Mononuclear cell (primary cell): Measurements from ENCODE around the gene NADSYN1. TPM values are rescaled to one million over a fixed set of nuclear protein-coding genes. Genes with fewer than 3 reads are reported as not detected.
A peak's percentile ranks its signal among the peaks of the same experiment; 100 is the strongest.

Source experiments
- H3K27me3 ChIP-seq: 2 replicates; pipeline ENCODE4 v1.6.0; 2011; ENCODE audit warnings: low read length, control low read depth; ENCODE audit not compliant: insufficient read depth
- H3K4me1 ChIP-seq: 2 replicates; pipeline ENCODE4 v1.5.1; 2011; ENCODE audit warnings: mild to moderate bottlenecking, low read length, control low read depth; ENCODE audit not compliant: insufficient read depth
- H3K4me3 ChIP-seq: 2 replicates; pipeline ENCODE4 v1.5.1; 2011; ENCODE audit warnings: mild to moderate bottlenecking, low read length, moderate library complexity
- H3K9me3 ChIP-seq: 2 replicates; pipeline ENCODE4 v1.5.1; 2011; ENCODE audit warnings: low read depth, mild to moderate bottlenecking, control low read depth, low read length
- total RNA-seq: library from RNA; depleted of rRNA; stranded (reverse); fragments of >200 nt; gene quantifications from one replicate; pipeline ENCODE4 v1.2.3, GENCODE V29; 2012

The NADSYN1 gene
- total RNA-seq, 1 donor: 79.4 TPM

GRCh38 chr11:71442123-71442522 is 10.9 kb upstream of the NADSYN1 start:
- Histone ChIP-seq H3K27me3 (no peaks in the 10 kb centered on the region), H3K9me3 (peaks cover 8% of the 10 kb centered on the region), H3K4me3 (no peak overlapping the region), H3K4me1 (peaks cover 3% of the 10 kb centered on the region)

DNA sequence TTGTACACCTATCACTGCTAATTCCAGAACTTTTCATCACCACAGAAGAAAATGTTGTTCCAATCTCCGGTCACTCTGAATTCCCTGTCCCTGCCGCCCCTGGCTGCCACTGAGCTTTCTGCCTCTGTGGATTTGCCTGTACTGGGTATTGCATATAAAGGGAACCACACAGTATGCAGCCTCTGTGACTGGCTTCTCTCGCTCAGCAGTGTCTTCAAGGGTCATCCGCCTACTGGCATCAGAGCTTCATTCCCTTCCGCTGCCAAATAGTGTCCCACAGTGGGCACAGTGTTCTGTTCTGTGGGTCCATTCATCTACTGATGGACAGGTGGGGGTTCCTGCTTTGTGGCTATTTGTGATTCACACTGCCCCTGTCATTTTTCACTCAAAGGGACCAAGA is 10.1 kb upstream of the NADSYN1 start:
- no peak overlapping the region for H3K4me3 ChIP-seq
- H3K9me3 ChIP-seq: peaks cover 8% of the 10 kb centered on the region
- peaks cover 11% of the 10 kb centered on the region for H3K4me1 ChIP-seq
- no peaks in the 10 kb centered on the region for H3K27me3 ChIP-seq

GRCh38 chr11:71443736-71444445 is 9.1 kb upstream of the NADSYN1 start:
- Histone ChIP-seq H3K9me3 (peaks cover 8% of the 10 kb centered on the region), H3K27me3 (no peaks in the 10 kb centered on the region), H3K4me1 (peaks cover 16% of the 10 kb centered on the region), H3K4me3 (no peak overlapping the region)

GRCh38 chr11:71444811-71445210 is 8.2 kb upstream of the NADSYN1 start:
- peaks cover 22% of the 10 kb centered on the region for H3K4me1 ChIP-seq
- H3K9me3 ChIP-seq: peaks cover 8% of the 10 kb centered on the region
- no peak overlapping the region for H3K4me3 ChIP-seq
- H3K27me3 ChIP-seq: no peaks in the 10 kb centered on the region

- Histone ChIP-seq H3K9me3 (peaks cover 8% of the 10 kb centered on the region), H3K27me3 (no peaks in the 10 kb centered on the region), H3K4me3 (no peak overlapping the region), H3K4me1 (peaks cover 22% of the 10 kb centered on the region)
These were observed 6.9 kb upstream of the NADSYN1 start for GRCh38 chr11:71446150-71446549.

DNA sequence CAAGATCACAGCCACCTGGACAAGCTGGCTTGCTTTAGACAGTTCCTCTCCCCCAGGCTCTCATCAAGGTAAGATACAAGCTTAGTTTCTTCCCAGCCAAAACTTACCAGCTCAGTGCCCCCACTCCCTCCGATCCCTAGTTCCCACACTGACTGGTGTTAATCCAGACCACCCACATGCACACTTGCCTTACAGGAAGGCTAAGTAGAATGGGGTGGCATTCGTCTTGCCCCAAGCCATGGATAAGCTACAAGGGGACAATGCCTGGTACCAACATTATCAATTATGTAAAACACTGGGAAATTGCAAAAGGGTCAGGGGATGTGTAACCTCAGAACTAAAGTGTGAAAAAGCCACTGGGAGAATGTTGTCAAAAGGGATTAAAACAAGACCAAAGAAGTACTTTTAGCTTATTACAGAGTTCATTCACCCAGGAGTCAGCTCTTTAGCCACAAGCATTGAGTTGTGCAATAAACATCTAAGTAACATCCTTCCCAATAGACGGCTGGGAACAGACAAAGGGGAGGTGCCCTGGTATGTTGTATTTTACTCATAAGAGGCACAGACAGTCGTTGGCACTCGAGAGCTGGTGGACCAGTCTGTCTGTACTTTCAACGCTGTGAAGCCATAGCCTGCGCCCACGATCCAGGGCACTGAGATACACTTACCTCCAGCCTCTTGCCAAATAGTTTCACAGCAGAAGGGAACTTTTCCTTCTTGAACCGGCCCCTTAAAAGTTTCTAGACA is 5.9 kb upstream of the NADSYN1 start:
- H3K27me3 ChIP-seq: no peaks in the 10 kb centered on the region
- H3K4me1 ChIP-seq: peaks cover 32% of the 10 kb centered on the region
- no peak overlapping the region for H3K4me3 ChIP-seq
- peaks cover 8% of the 10 kb centered on the region for H3K9me3 ChIP-seq

- Histone ChIP-seq H3K4me3 (peak overlapping the region; percentile 92), H3K27me3 (no peaks in the 10 kb centered on the region), H3K9me3 (peaks cover 8% of the 10 kb centered on the region)
These were observed 5.2 kb upstream of the NADSYN1 start for GRCh38 chr11:71447791-71448256.

GRCh38 chr11:71448257-71449171 is 4.5 kb upstream of the NADSYN1 start, which contains the start of gene DHCR7:
TSS of gene DHCR7 (minus strand) at chr11:71448393. CDS start at chr11:71444952, 3,441 bp downstream.
- peaks cover 8% of the 10 kb centered on the region for H3K9me3 ChIP-seq
- H3K4me1 ChIP-seq: peaks cover 39% of the 10 kb centered on the region
- peak within 1 kb of the TSS; percentile 92 for H3K4me3 ChIP-seq
- H3K27me3 ChIP-seq: no peaks in the 10 kb centered on the region

More at GRCh38 chr11:71447791-71448256, 5.2 kb upstream of the NADSYN1 start:
- H3K4me1 ChIP-seq: peaks cover 37% of the 10 kb centered on the region

- H3K27me3 ChIP-seq: no peaks in the 10 kb centered on the region
- peaks cover 8% of the 10 kb centered on the region for H3K9me3 ChIP-seq
- H3K4me1 ChIP-seq: peaks cover 50% of the 10 kb centered on the region
- H3K4me3 ChIP-seq: peak overlapping the region; percentile 92
These were observed 3.4 kb upstream of the NADSYN1 start for GRCh38 chr11:71449596-71449995.

- H3K9me3 ChIP-seq: peaks cover 8% of the 10 kb centered on the region
- no peak overlapping the region for H3K4me3 ChIP-seq
- H3K4me1 ChIP-seq: peaks cover 55% of the 10 kb centered on the region
- no peaks in the 10 kb centered on the region for H3K27me3 ChIP-seq
These were observed 2.5 kb upstream of the NADSYN1 start for GRCh38 chr11:71450507-71450906.

DNA sequence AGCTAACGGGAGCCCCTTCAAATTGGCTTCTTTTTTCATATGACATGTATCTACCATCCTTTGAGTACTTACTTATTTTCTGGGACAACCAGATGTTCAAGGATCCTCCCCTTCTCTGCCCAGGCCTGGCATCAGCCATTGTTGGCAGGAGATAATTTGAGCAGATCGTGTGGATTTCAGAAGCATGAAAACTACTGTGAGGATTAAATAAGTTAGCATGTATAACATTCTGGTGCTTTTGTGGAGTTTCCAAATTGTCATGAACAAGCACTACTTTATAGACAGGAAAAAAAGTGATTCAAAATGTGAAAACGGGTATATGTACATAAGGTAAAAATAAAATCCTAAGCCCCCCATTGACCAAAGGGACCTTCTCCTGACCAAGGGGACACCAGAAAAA is 2.1 kb upstream of the NADSYN1 start:
- no peaks in the 10 kb centered on the region for H3K27me3 ChIP-seq
- peaks cover 4% of the 10 kb centered on the region for H3K9me3 ChIP-seq
- no peak overlapping the region for H3K4me3 ChIP-seq
- peaks cover 55% of the 10 kb centered on the region for H3K4me1 ChIP-seq

GRCh38 chr11:71451596-71452198 is 1.3 kb upstream of the NADSYN1 start:
- Histone ChIP-seq H3K4me3 (peak overlapping the region; percentile 90), H3K4me1 (peaks cover 55% of the 10 kb centered on the region), H3K9me3 (no peaks in the 10 kb centered on the region), H3K27me3 (no peaks in the 10 kb centered on the region)

DNA sequence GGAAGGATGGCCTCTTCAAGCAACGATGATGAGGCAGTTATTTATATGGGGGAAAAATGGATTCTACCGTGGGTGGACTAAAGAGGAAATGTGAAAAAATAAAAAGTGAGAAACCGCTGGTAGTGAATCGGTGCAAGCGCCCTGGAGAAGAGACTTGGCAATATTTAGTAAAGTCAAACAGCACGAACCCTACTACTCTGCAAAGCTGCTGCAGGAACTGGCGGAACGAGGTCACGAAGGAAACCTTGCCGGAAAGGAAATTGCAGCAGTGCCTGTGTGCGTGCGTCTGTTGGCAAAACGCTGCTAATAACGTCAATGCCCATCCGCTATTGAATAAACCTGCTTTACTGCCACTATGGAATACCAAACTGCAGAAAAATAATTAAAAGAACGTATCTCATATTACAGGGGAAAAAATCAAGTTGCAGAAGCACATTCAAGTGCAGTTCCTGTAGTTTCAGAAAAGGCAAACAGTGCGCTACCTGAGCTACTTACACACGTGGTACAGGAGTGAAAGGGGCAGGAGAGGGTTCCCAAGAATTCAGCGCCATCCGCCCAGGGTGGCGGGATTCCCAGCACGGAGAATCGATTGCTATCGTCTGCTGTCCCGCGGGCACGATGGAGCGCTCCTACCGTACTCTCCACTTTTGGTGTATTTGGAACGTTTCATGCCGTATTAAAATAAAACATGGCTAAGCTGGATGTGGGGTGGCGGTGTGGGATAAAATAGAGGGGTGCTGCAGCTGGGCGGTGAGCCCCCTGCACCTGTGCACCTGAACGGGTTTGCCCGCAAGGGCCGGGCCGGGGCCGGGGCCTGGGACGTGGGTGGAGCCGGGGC is 585 bp upstream of the NADSYN1 start:
- H3K9me3 ChIP-seq: no peaks in the 10 kb centered on the region
- no peaks in the 10 kb centered on the region for H3K27me3 ChIP-seq
- H3K4me1 ChIP-seq: peaks cover 49% of the 10 kb centered on the region
- peak overlapping the region; percentile 90 for H3K4me3 ChIP-seq

DNA sequence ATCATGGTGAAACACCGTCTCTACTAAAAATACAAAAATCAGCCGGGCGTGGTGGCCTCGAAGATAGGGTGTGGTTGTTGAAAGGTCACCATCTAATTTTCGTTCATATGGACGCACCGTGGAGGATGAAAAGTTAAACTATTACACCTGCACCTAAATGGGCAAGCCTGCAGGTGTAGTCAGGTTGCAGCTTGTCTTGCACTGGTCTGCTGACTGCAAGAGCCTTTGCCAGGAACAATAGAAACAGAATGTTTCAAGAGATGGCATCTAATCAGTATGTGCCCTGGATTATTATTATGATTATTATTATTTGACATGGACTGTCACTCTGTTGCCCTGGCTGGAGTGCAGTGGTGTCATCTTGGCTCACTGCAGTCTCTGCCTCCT is 908 bp downstream of the NADSYN1 start:
- H3K4me3 ChIP-seq: peak overlapping the region; percentile 90
- peaks cover 40% of the 10 kb centered on the region for H3K4me1 ChIP-seq
- no peaks in the 10 kb centered on the region for H3K27me3 ChIP-seq

More for the DNA sequence above, 908 bp downstream of the NADSYN1 start:
- no peaks in the 10 kb centered on the region for H3K9me3 ChIP-seq
